Loucy (cell line): Measurements from ENCODE around the gene SHCBP1L.

Experiments used
- CTCF ChIP-seq: fragments of 200-600 bp; sonication (generic); conservative IDR thresholded peaks from 2 replicates; pipeline ENCODE4 v1.5.1; 2014; ENCODE audit warnings: mild to moderate bottlenecking, antibody characterized with exemption, low read length
- EZH2phosphoT487 ChIP-seq: fragments of 200-600 bp; IDR thresholded peaks from 2 replicates; pipeline ENCODE4 v1.6.1; 2018; ENCODE audit warnings: antibody characterized with exemption, mild to moderate bottlenecking, moderate library complexity, borderline replicate concordance

- TF ChIP-seq CTCF (no peak), EZH2phosphoT487 (no peak)
Observed at GRCh38 chr1:183002267-183002666, 49.3 kb upstream of the SHCBP1L start.
